ENCODE data around the gene SPTBN5. TPM values are rescaled to one million over a fixed set of nuclear protein-coding genes. Genes with fewer than 3 reads are reported as not detected.

The SPTBN5 gene
- 3.9 and 15.2 TPM in 2 replicates for total RNA-seq

GRCh38 chr15:41893422-41894250 is at the start of gene SPTBN5:
SPTBN5 (minus strand) TSS chr15:41894053; CDS start chr15:41893497, 556 bp downstream.

GRCh38 chr15:41838400-41838897 is 55.4 kb downstream of the SPTBN5 start, which contains the start of gene PLA2G4B:
PLA2G4B (plus strand) TSS chr15:41838847; CDS start chr15:41838914, 67 bp downstream.

GRCh38 chr15:41827880-41828806 is 65.7 kb downstream of the SPTBN5 start, which contains the start of gene JMJD7:
JMJD7 (plus strand) TSS chr15:41828092; CDS start chr15:41828125, 33 bp downstream.

Small RNA genes within 50 kb of the gene (small RNA-seq; reads per million reads assigned to genes)
- gene JMJD7-PLA2G4B (not detected), gene MIR4310 (not detected), gene RNA5SP393 (not detected)

Other genes starting within 250 kb of the SPTBN5 start
- gene MGA, start 233.6 kb downstream of the SPTBN5 start, total RNA-seq, result 31.8 and 38.9 TPM in 2 replicates
- gene MAPKBP1, start 119.6 kb downstream of the SPTBN5 start, total RNA-seq, result 26.5 and 32.6 TPM in 2 replicates
- 3.5 and 5.9 TPM in 2 replicates for gene JMJD7, start 66.0 kb downstream of the SPTBN5 start, total RNA-seq
- gene PLA2G4B, start 55.2 kb downstream of the SPTBN5 start, total RNA-seq, result 0.67 and 28.1 TPM in 2 replicates
- gene EHD4, start 78.5 kb upstream of the SPTBN5 start, total RNA-seq, result 150 and 152 TPM in 2 replicates
- not detected in 2 replicates for gene PLA2G4E, start 127.0 kb upstream of the SPTBN5 start, total RNA-seq
- not detected in 2 replicates for gene PLA2G4D, start 200.5 kb upstream of the SPTBN5 start, total RNA-seq